Renal cortical epithelial cell (primary cell): ENCODE measurements around the gene MZF1. TPM values are rescaled to one million over a fixed set of nuclear protein-coding genes. Genes with fewer than 3 reads are reported as not detected.
A peak's percentile ranks its signal among the peaks of the same experiment; 100 is the strongest.

Source experiments
- DNase-seq: peaks from one replicate; pipeline ENCODE4 v3.0.0-alpha.2; 2011; ENCODE audit warnings: low read depth
- total RNA-seq: library from RNA; depleted of rRNA; stranded (reverse); fragments of >200 nt; gene quantifications from 2 replicates; pipeline ENCODE4 v1.2.3, GENCODE V29; 2014

The MZF1 gene
- total RNA-seq, 1 donor from 2014 or later, result 30.6 TPM

GRCh38 chr19:58513694-58514563 is 59.2 kb downstream of the MZF1 start:
- DNase-seq, result peak; percentile 69

GRCh38 chr19:58513213-58513693 is 59.9 kb downstream of the MZF1 start:
- DNase-seq, result no peak

Other genes starting within 250 kb of the MZF1 start
- 1.4 and 4.0 TPM in 2 replicates for gene ZSCAN22, start 246.3 kb downstream of the MZF1 start, total RNA-seq
- 6.2 TPM in 1 of 2 replicates, not detected in the other for gene A1BG, start 219.8 kb downstream of the MZF1 start, total RNA-seq
- gene ZNF497, start 210.6 kb downstream of the MZF1 start, total RNA-seq, result 0.17 and 5.5 TPM in 2 replicates
- gene ZNF837, start 192.3 kb downstream of the MZF1 start, total RNA-seq, result 5.9 and 6.4 TPM in 2 replicates
- 847 and 2,009 TPM in 2 replicates for gene RPS5, start 186.1 kb downstream of the MZF1 start, total RNA-seq
- not detected in 2 replicates for gene RNF225, start 177.7 kb downstream of the MZF1 start, total RNA-seq
- gene ZNF584, start 164.7 kb downstream of the MZF1 start, total RNA-seq, result 13.4 and 28.8 TPM in 2 replicates
- 3.1 and 7.6 TPM in 2 replicates for gene ZNF132, start 133.2 kb downstream of the MZF1 start, total RNA-seq
- gene ZNF324B, start 121.7 kb downstream of the MZF1 start, total RNA-seq, result 3.8 and 10.2 TPM in 2 replicates
- 11.6 and 16.7 TPM in 2 replicates for gene ZNF324, start 106.3 kb downstream of the MZF1 start, total RNA-seq
- gene ZNF446, start 97.0 kb downstream of the MZF1 start, total RNA-seq, result 5.4 and 11.1 TPM in 2 replicates
- gene SLC27A5, start 61.3 kb downstream of the MZF1 start, total RNA-seq, result 3.5 and 7.6 TPM in 2 replicates
- gene ZBTB45, start 53.5 kb downstream of the MZF1 start, total RNA-seq, result 3.1 and 10.2 TPM in 2 replicates
- gene TRIM28, start 29.3 kb downstream of the MZF1 start, total RNA-seq, result 177 and 276 TPM in 2 replicates
- 124 and 127 TPM in 2 replicates for gene CHMP2A, start 18.2 kb downstream of the MZF1 start, total RNA-seq
- 39.4 and 55.4 TPM in 2 replicates for gene UBE2M, start 14.7 kb downstream of the MZF1 start, total RNA-seq